Neural progenitor cell (in vitro differentiated cells): ENCODE results near the gene MESD. TPM values are rescaled to one million over a fixed set of nuclear protein-coding genes. Genes with fewer than 3 reads are reported as not detected.

ENCODE experiments used
- DNase-seq: peaks from one replicate; pipeline ENCODE4 v3.0.0-alpha.2; 2016; ENCODE audit warnings: low spot score
- H2AFZ ChIP-seq: fragments of 200-600 bp; sonication (generic); replicated peaks from 2 replicates; pipeline ENCODE4 v1.6.1; 2016; ENCODE audit warnings: antibody characterized with exemption
- H3F3A ChIP-seq: fragments of 200-600 bp; sonication (generic); 2 replicates; pipeline ENCODE4 v1.6.1; 2016; ENCODE audit warnings: antibody characterized with exemption, low read depth
- H3K27ac ChIP-seq: fragments of 200-600 bp; sonication (generic); 2 replicates; pipeline ENCODE4 v1.5.1; 2016; ENCODE audit warnings: mild to moderate bottlenecking
- H3K27me3 ChIP-seq: fragments of 200-600 bp; sonication (generic); 2 replicates; pipeline ENCODE4 v1.6.1; 2016; ENCODE audit warnings: mild to moderate bottlenecking, moderate library complexity
- H3K36me3 ChIP-seq: fragments of 200-600 bp; sonication (generic); 2 replicates; pipeline ENCODE4 v1.5.1; 2016
- H3K4me1 ChIP-seq: fragments of 200-600 bp; sonication (generic); 2 replicates; pipeline ENCODE4 v1.6.1; 2016; ENCODE audit warnings: mixed run types
- H3K4me2 ChIP-seq: fragments of 200-600 bp; sonication (generic); 2 replicates; pipeline ENCODE4 v1.6.1; 2016
- H3K4me3 ChIP-seq: fragments of 200-600 bp; sonication (generic); 2 replicates; pipeline ENCODE4 v1.5.1; 2016
- H3K79me2 ChIP-seq: fragments of 200-600 bp; sonication (generic); 2 replicates; pipeline ENCODE4 v1.6.1; 2016; ENCODE audit warnings: low read depth
- H3K9ac ChIP-seq: fragments of 200-600 bp; sonication (generic); 2 replicates; pipeline ENCODE4 v1.6.1; 2016
- H3K9me3 ChIP-seq: fragments of 200-600 bp; sonication (generic); 2 replicates; pipeline ENCODE4 v1.5.1; 2016; ENCODE audit warnings: low read depth
- H4K20me1 ChIP-seq: fragments of 200-600 bp; sonication (generic); 2 replicates; pipeline ENCODE4 v1.6.1; 2016; ENCODE audit warnings: low read depth
- H3K27ac Mint-ChIP-seq: 3 replicates; pipeline ENCODE4 v1.8.0; 2021; ENCODE audit warnings: mixed read lengths
- H3K27me3 Mint-ChIP-seq: 2 replicates; pipeline ENCODE4 v1.8.0; 2022; ENCODE audit warnings: low read depth, mild to moderate bottlenecking, inconsistent platforms, moderate library complexity, mixed read lengths; ENCODE audit not compliant: insufficient read depth
- H3K36me3 Mint-ChIP-seq: 3 replicates; pipeline ENCODE4 v1.8.0; 2021; ENCODE audit warnings: mixed read lengths
- H3K4me1 Mint-ChIP-seq: 3 replicates; pipeline ENCODE4 v1.8.0; 2021; ENCODE audit warnings: mixed read lengths
- H3K4me3 Mint-ChIP-seq: 3 replicates; pipeline ENCODE4 v1.8.0; 2021; ENCODE audit warnings: mild to moderate bottlenecking, moderate library complexity, mixed read lengths
- H3K9me3 Mint-ChIP-seq: 3 replicates; pipeline ENCODE4 v1.8.0; 2020; ENCODE audit warnings: mixed read lengths
- EZH2 ChIP-seq: fragments of 200-600 bp; sonication (generic); IDR thresholded peaks from 2 replicates; pipeline ENCODE4 v1.6.1; 2017; ENCODE audit warnings: antibody characterized with exemption, mild to moderate bottlenecking, moderate library complexity
- EZH2phosphoT487 ChIP-seq: fragments of 200-600 bp; sonication (generic); IDR thresholded peaks from 2 replicates; pipeline ENCODE4 v1.6.1; 2017; ENCODE audit warnings: antibody characterized with exemption
- total RNA-seq: library from RNA; depleted of rRNA; stranded (reverse); fragments of >200 nt; gene quantifications from 2 replicates; pipeline ENCODE4 v1.2.3, GENCODE V29; 2015; ENCODE audit warnings: low replicate concordance
- TF ChIP-seq, protein P1 (sequence below): fragments of 200-600 bp; sonication (generic); IDR thresholded peaks from 2 replicates; pipeline ENCODE4 v1.5.1; 2017; ENCODE audit warnings: antibody characterized with exemption, mild to moderate bottlenecking

Gene MESD
- total RNA-seq, 1 donor from 2014 or later: 31.5 TPM

DNA sequence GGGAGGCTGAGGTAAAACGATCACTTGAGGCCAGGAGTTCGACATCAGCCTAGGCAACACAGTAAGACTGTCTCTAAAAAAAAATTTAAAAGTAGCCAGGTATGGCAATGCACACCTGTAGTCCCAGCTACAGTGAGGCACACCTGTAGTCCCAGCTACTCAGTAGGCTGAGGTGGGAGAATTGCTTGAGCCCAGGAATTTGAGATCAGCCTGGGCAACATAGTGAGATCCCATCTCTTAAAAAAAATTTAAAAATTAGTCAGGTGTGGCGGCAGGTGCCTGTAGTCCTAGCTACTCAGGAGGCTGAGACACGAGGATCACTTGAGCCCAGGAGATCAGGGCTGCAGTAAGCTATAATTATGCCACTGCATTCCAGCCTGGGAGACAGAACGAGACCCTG is 6.8 kb downstream of the MESD start:
- H3K79me2 ChIP-seq: peaks cover 65% of the 10 kb centered on the region
- no peaks in the 10 kb centered on the region for H3K27me3 ChIP-seq
- no peaks in the 10 kb centered on the region for H3K36me3 ChIP-seq
- peaks cover 55% of the 10 kb centered on the region for H4K20me1 ChIP-seq
- H3K4me1 ChIP-seq: peaks cover 10% of the 10 kb centered on the region
- no peaks in the 10 kb centered on the region for H3K9me3 Mint-ChIP-seq
- no peak overlapping the region for H3K4me3 ChIP-seq
- no peak overlapping the region for H3K4me3 Mint-ChIP-seq
- H3K36me3 Mint-ChIP-seq: peaks cover 19% of the 10 kb centered on the region
- TF ChIP-seq, protein P1, sequence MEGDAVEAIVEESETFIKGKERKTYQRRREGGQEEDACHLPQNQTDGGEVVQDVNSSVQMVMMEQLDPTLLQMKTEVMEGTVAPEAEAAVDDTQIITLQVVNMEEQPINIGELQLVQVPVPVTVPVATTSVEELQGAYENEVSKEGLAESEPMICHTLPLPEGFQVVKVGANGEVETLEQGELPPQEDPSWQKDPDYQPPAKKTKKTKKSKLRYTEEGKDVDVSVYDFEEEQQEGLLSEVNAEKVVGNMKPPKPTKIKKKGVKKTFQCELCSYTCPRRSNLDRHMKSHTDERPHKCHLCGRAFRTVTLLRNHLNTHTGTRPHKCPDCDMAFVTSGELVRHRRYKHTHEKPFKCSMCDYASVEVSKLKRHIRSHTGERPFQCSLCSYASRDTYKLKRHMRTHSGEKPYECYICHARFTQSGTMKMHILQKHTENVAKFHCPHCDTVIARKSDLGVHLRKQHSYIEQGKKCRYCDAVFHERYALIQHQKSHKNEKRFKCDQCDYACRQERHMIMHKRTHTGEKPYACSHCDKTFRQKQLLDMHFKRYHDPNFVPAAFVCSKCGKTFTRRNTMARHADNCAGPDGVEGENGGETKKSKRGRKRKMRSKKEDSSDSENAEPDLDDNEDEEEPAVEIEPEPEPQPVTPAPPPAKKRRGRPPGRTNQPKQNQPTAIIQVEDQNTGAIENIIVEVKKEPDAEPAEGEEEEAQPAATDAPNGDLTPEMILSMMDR: no peak
- TF ChIP-seq EZH2phosphoT487 (no peak), EZH2 (no peak)
- H3K4me2 ChIP-seq: no peak overlapping the region
- H3K9ac ChIP-seq: no peak overlapping the region
- no peak overlapping the region for H3K27ac Mint-ChIP-seq
- peak overlapping the region; percentile 20 for H3K27ac ChIP-seq
- no peak overlapping the region for H2AFZ ChIP-seq
- peaks cover 5% of the 10 kb centered on the region for H3F3A ChIP-seq
- H3K9me3 ChIP-seq: no peaks in the 10 kb centered on the region
- H3K4me1 Mint-ChIP-seq: peaks cover 10% of the 10 kb centered on the region
- no peaks in the 10 kb centered on the region for H3K27me3 Mint-ChIP-seq
- no peak for DNase-seq

DNA sequence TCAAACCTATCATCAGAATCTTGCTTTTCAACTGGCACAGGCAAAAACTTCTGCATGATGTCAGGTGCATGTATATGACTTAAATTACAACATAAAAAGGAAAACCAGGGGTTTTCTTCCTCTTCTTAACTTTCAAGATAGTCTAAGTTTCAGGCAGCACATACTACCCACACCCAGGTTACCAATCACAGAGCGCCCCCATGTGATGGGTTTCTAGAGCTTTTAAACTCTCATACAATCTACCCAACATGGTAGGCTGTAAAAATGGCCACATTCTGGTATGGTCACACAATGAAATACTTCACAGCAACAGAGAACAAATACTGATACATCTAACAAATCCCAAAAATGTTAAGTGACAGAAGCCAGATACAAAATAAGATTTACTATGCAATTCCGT is 7.4 kb downstream of the MESD start:
- Mint-ChIP-seq H3K27ac (no peak overlapping the region), H3K27me3 (peaks cover 2% of the 10 kb centered on the region), H3K36me3 (peaks cover 22% of the 10 kb centered on the region), H3K9me3 (no peaks in the 10 kb centered on the region), H3K4me1 (peaks cover 14% of the 10 kb centered on the region), H3K4me3 (no peak overlapping the region)
- Histone ChIP-seq H3K4me2 (no peak overlapping the region), H3K36me3 (no peaks in the 10 kb centered on the region), H3K9me3 (no peaks in the 10 kb centered on the region), H2AFZ (no peak overlapping the region), H3K4me3 (no peak overlapping the region), H4K20me1 (peaks cover 55% of the 10 kb centered on the region), H3K79me2 (peaks cover 64% of the 10 kb centered on the region), H3K27ac (no peak overlapping the region), H3K9ac (no peak overlapping the region), H3K27me3 (no peaks in the 10 kb centered on the region), H3F3A (peaks cover 5% of the 10 kb centered on the region), H3K4me1 (peaks cover 3% of the 10 kb centered on the region)
- TF ChIP-seq, protein P1: peak; percentile 17
- TF ChIP-seq EZH2: no peak
- no peak for DNase-seq

DNA sequence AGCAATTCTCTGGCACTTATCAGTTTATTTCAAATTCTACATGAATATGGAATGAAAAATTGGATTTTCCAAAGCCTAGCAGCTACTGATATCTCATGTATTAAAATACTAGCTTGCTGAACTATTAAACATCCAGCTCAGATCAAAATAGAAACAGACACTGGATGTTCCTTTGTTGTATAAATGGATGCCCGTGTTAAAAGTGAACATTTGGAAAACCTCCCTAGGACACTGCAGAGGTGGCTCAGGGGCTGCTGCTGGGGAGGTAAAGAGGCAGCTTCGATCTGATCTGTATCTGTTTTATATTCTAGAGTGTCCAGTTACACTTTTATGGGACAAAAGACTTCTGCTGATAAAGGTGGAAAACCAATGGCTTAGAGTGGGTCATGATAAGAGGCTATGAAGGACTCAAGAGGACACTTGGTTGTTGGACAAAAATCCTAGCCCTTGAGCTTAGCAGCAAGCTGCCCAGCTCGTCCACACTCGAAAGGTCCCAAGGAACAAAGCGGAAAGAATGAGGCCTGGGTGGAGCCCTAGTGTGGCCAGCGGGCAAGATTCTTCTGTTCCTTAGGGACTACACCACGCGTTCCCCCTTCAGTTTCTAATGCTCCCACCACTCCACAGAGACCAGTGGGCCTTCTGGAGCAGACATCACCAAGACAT is 9.9 kb downstream of the MESD start:
- Mint-ChIP-seq H3K27me3 (peaks cover 2% of the 10 kb centered on the region), H3K9me3 (no peaks in the 10 kb centered on the region), H3K27ac (peak overlapping the region; percentile 70), H3K4me3 (no peak overlapping the region), H3K36me3 (peaks cover 27% of the 10 kb centered on the region), H3K4me1 (peaks cover 4% of the 10 kb centered on the region)
- Histone ChIP-seq H3K36me3 (no peaks in the 10 kb centered on the region), H3K4me3 (no peak overlapping the region), H3K9ac (no peak overlapping the region), H2AFZ (no peak overlapping the region), H3K4me2 (no peak overlapping the region), H4K20me1 (peaks cover 52% of the 10 kb centered on the region), H3K27ac (no peak overlapping the region), H3K79me2 (peaks cover 63% of the 10 kb centered on the region), H3K27me3 (no peaks in the 10 kb centered on the region), H3F3A (peaks cover 5% of the 10 kb centered on the region), H3K4me1 (no peaks in the 10 kb centered on the region), H3K9me3 (no peaks in the 10 kb centered on the region)
- TF ChIP-seq EZH2 (no peak), EZH2phosphoT487 (no peak)
- TF ChIP-seq, protein P1: no peak
- no peak for DNase-seq
